ENCODE results near the gene CAPZB. TPM values are rescaled to one million over a fixed set of nuclear protein-coding genes. Genes with fewer than 3 reads are reported as not detected.
A peak's percentile ranks its signal among the peaks of the same experiment; 100 is the strongest.

The CAPZB gene
- total RNA-seq, 4 donors from 2014 or later, result 127 to 404 (median 136) TPM

DNA sequence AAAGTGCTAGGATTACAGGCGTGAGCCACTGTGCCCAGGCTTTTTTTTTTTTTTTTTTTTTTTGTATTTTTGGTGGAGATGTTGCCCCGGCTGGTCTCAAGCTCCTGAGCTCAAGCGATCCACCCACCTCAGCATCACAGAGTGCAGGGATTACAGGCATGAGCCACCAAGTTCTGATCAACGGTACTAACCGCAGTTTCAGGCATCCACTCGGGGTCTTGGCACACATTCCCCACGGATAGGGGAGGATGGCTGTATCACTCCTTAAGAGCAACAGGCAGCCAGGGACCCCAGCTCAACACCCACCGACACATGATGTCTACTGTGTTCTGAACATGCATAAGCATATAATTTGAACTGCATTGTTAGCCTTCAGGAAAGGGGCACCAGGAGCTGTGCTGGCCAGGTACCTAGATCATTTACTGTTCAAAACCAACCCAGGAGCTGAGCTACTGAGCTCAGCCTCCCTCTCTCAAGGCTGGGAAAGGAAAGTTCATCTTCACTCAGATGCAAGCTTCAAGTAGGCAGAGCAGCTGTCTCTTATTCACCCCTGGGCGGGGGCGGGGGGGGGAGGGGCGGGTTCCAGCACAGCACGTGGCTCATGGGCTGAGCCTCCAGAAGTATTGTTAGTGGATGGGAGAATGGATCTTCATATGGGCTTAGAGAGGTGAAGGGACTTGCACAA lies 24.7 kb downstream of the CAPZB start:
- Histone ChIP-seq H3K4me1 (peaks cover 49 to 92% (median 71%) of the 10 kb centered on the region in 4 donors), H3K4me3 (no peak overlapping the region), H3K27ac (peak overlapping the region; percentile 23 to 68 (median 41)), H3K9me3 (no peaks in the 10 kb centered on the region), H3K36me3 (no peaks in the 10 kb centered on the region), H3K27me3 (no peaks in the 10 kb centered on the region)
- TF ChIP-seq EP300 (IDR thresholded peaks at IDR 0.05; ENCODE audit: low read depth) (no peak), POLR2AphosphoS5 (IDR thresholded peaks at IDR 0.05) (no peak), POLR2A (IDR thresholded peaks at IDR 0.05) (no peak)
- TF ChIP-seq, protein P1, sequence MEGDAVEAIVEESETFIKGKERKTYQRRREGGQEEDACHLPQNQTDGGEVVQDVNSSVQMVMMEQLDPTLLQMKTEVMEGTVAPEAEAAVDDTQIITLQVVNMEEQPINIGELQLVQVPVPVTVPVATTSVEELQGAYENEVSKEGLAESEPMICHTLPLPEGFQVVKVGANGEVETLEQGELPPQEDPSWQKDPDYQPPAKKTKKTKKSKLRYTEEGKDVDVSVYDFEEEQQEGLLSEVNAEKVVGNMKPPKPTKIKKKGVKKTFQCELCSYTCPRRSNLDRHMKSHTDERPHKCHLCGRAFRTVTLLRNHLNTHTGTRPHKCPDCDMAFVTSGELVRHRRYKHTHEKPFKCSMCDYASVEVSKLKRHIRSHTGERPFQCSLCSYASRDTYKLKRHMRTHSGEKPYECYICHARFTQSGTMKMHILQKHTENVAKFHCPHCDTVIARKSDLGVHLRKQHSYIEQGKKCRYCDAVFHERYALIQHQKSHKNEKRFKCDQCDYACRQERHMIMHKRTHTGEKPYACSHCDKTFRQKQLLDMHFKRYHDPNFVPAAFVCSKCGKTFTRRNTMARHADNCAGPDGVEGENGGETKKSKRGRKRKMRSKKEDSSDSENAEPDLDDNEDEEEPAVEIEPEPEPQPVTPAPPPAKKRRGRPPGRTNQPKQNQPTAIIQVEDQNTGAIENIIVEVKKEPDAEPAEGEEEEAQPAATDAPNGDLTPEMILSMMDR (IDR thresholded peaks at IDR 0.05), result no peak
- intact Hi-C loops (cut with DNase I; ENCODE audit: low total_unique reads), result no loop called here
- in situ Hi-C loops (cut with MboI; ENCODE audit: low pct_ligation_motif_present in 1 of 4, low pct_unique_long_range_greater_than_20kb in 1 of 4, low sequenced_read_pairs in 3 of 4), result no loop called here
- no peak for DNase-seq
- 77 to 100% methylated on average over 1 to 12 of the region's 12 CpGs for WGBS, 2 donors (ENCODE audit: low coverage in 1 of 2)

DNA sequence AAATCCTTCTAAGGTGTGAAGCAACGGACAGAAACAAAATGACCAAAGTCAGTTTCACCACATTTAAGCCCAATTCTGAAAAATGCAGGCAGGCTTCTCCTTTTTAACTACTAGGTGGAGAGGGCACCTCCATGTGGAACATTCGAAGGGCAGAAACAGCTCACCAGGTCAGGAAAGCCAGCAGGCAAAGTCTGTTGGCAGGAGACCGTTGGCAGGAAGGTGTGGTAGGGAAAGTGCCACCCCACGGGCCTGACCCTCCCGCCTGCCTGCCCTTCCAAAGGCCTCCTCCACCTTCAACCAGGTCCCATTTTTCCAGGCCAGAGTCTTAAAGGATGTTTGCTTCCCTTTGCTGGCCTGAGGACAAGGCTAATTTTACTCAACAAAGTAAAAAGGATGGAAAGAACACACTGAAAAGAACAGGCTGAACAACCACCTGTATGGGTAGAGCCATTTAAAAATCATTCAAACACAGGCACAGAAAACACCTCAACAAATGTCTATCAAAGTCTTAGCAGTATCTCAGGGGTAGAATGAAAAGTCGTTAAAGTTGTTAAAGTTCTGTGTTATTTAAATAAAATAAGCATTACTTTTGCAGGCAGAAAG lies 26.4 kb downstream of the CAPZB start:
- Histone ChIP-seq H3K4me1 (peaks cover 59 to 95% (median 76%) of the 10 kb centered on the region in 4 donors), H3K4me3 (no peak overlapping the region), H3K27ac (peak overlapping the region; percentile 68 to 83 (median 76)), H3K36me3 (no peaks in the 10 kb centered on the region), H3K9me3 (no peaks in the 10 kb centered on the region), H3K27me3 (no peaks in the 10 kb centered on the region)
- 17 to 39% methylated on average over 2 to 6 of the region's 6 CpGs for WGBS, 2 donors (ENCODE audit: low coverage in 1 of 2)
- in situ Hi-C loops (cut with MboI; ENCODE audit: low pct_ligation_motif_present in 1 of 4, low pct_unique_long_range_greater_than_20kb in 1 of 4, low sequenced_read_pairs in 3 of 4), result no loop called here
- DNase-seq, result peak; percentile 72
- intact Hi-C loops (cut with DNase I; ENCODE audit: low total_unique reads), result no loop called here
- peak in 2 of 3 donors; percentile 11 to 35 for TF ChIP-seq POLR2AphosphoS5 (IDR thresholded peaks at IDR 0.05)
- TF ChIP-seq EP300 (IDR thresholded peaks at IDR 0.05; ENCODE audit: low read depth), result peak; percentile 13
- TF ChIP-seq, protein P1 (IDR thresholded peaks at IDR 0.05), result no peak

DNA sequence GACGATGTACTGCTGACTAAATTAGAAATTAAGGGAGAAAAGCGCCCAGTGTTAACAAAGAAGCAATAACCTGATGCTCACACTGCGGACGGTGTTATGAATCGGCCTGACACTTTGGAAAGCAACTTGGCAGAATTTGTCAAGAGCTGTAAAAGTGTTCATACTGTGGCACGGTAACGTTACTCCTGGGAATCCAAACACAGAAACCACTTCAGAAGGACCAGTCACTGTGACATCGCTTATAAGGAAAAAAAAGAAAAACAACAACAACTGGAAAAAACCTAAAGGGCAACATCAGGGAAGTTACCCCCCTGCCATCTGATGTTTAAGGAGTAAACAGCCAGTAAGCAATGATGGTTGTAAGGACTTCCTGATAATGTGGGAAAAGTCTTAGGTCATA lies 27.7 kb downstream of the CAPZB start:
- 60 to 69% methylated on average over 6 to 8 of the region's 8 CpGs for WGBS, 2 donors (ENCODE audit: low coverage in 1 of 2)
- Histone ChIP-seq H3K27ac (peak overlapping the region; percentile 68 to 83 (median 76)), H3K4me1 (peaks cover 62 to 95% (median 78%) of the 10 kb centered on the region in 4 donors), H3K36me3 (no peaks in the 10 kb centered on the region), H3K27me3 (no peaks in the 10 kb centered on the region), H3K4me3 (no peak overlapping the region), H3K9me3 (no peaks in the 10 kb centered on the region)
- TF ChIP-seq, protein P1 (IDR thresholded peaks at IDR 0.05), result no peak
- TF ChIP-seq POLR2A (IDR thresholded peaks at IDR 0.05), result no peak
- TF ChIP-seq POLR2AphosphoS5 (IDR thresholded peaks at IDR 0.05), result no peak
- TF ChIP-seq EP300 (IDR thresholded peaks at IDR 0.05; ENCODE audit: low read depth), result no peak
- no peak for DNase-seq
- intact Hi-C loops (cut with DNase I; ENCODE audit: low total_unique reads) (no loop called here), in situ Hi-C loops (cut with MboI; ENCODE audit: low pct_ligation_motif_present in 1 of 4, low pct_unique_long_range_greater_than_20kb in 1 of 4, low sequenced_read_pairs in 3 of 4) (no loop called here)

DNA sequence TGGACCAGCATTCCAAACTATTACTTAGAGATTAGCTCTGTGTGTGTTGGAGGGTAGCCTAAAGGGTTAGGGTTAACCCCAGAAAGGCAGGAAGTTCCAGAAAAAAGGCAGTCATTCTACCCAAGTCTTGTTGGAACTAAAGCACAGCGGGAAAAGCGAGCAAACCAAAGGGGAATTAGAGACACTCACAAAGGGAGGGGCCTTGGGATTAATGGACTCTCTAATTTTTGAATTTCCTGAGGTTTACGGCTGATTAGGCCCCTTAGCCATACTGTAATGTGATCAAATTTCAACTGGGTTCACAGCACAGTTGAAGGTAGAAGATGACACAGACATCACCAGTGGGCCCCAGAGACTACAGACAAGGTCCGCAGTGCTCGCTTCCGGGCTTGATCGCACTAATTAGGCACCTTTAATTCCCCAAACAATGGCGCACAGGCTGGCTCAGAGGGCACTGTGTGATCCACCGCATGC lies 28.3 kb downstream of the CAPZB start:
- WGBS, 2 donors (ENCODE audit: low coverage in 1 of 2), result 84 to 91% methylated on average over 3 to 9 of the region's 9 CpGs
- TF ChIP-seq EP300 (IDR thresholded peaks at IDR 0.05; ENCODE audit: low read depth), result no peak
- TF ChIP-seq POLR2A (IDR thresholded peaks at IDR 0.05), result no peak
- TF ChIP-seq, protein P1 (IDR thresholded peaks at IDR 0.05), result no peak
- TF ChIP-seq POLR2AphosphoS5 (IDR thresholded peaks at IDR 0.05), result no peak
- no peak for DNase-seq
- Histone ChIP-seq H3K4me1 (peaks cover 62 to 98% (median 82%) of the 10 kb centered on the region in 4 donors), H3K9me3 (no peaks in the 10 kb centered on the region), H3K27me3 (no peaks in the 10 kb centered on the region), H3K4me3 (no peak overlapping the region), H3K27ac (peak overlapping the region; percentile 68 to 83 (median 76)), H3K36me3 (no peaks in the 10 kb centered on the region)
- intact Hi-C loops (cut with DNase I; ENCODE audit: low total_unique reads), result no loop called here
- in situ Hi-C loops (cut with MboI; ENCODE audit: low pct_ligation_motif_present in 1 of 4, low pct_unique_long_range_greater_than_20kb in 1 of 4, low sequenced_read_pairs in 3 of 4), result no loop called here

All from transverse colon (tissue), 4 donors.